NB4 (cell line): ENCODE data around the gene DENND1A.

ENCODE experiments used
- CTCF ChIP-seq: IDR thresholded peaks from one replicate; pipeline ENCODE4 v1.5.1; 2012; ENCODE audit warnings: low read depth, low read length
- MAX ChIP-seq: IDR thresholded peaks from 2 replicates; pipeline ENCODE4 v1.6.1; 2011; ENCODE audit warnings: low read depth, low read length

- TF ChIP-seq CTCF (no peak), MAX (no peak)
Measured at GRCh38 chr9:123450996-123451395, 478.9 kb downstream of the DENND1A start.
